H1 (cell line): Measurements from ENCODE around the gene CHAC1. TPM values are rescaled to one million over a fixed set of nuclear protein-coding genes. Genes with fewer than 3 reads are reported as not detected.

Experiments
- CTCF ChIA-PET: fragments of 300-600 bp; sonication (Branson Sonifier 250); formaldehyde crosslinking; loops from one replicate; lab custom pipeline; 2021; ENCODE audit not compliant: partially characterized antibody; lab: Charles Lee
- POLR2A ChIA-PET: fragments of 300-600 bp; sonication (Branson Sonifier 250); formaldehyde crosslinking; loops from one replicate; lab custom pipeline; 2021; ENCODE audit warnings: inconsistent platforms; ENCODE audit not compliant: partially characterized antibody; lab: Charles Lee
- DNase-seq, 2 experiments: peaks; one replicate each; pipeline versions ENCODE4 v3.0.0 to v3.0.0-alpha.2; 2010 to 2022; ENCODE audit warnings: low spot score in 2 of 2, low read depth in 1 of 2, mixed read lengths in 1 of 2
- FAIRE-seq: peaks from 2 replicates; lab custom pipeline; 2011; peaks lifted over from hg19 to GRCh38; lab: Jason Lieb, UNC
- H2AFZ ChIP-seq: 2 replicates; pipeline ENCODE4 v1.8.1; 2012; ENCODE audit warnings: low read length, inconsistent platforms
- H2AK5ac ChIP-seq: 2 replicates; pipeline ENCODE4 v1.6.1; 2013; ENCODE audit warnings: low read depth, low read length
- H2BK120ac ChIP-seq: replicated peaks from 2 replicates; pipeline ENCODE3; 2013; ENCODE audit warnings: low read depth, low read length, inconsistent platforms
- H2BK12ac ChIP-seq: 2 replicates; pipeline ENCODE4 v1.6.1; 2013; ENCODE audit warnings: low read depth, low read length
- H2BK15ac ChIP-seq: 2 replicates; pipeline ENCODE4 v1.6.1; 2013; ENCODE audit warnings: low read length
- H2BK20ac ChIP-seq: 2 replicates; pipeline ENCODE4 v1.6.1; 2013; ENCODE audit warnings: low read length
- H2BK5ac ChIP-seq: 2 replicates; pipeline ENCODE4 v1.6.1; 2013; ENCODE audit warnings: low read depth, low read length
- H3K14ac ChIP-seq: 2 replicates; pipeline ENCODE4 v1.6.1; 2013; ENCODE audit warnings: inconsistent platforms; ENCODE audit not compliant: insufficient read length
- H3K18ac ChIP-seq: 2 replicates; pipeline ENCODE4 v1.6.1; 2013; ENCODE audit warnings: low read length; ENCODE audit errors: extremely low read depth
- H3K23ac ChIP-seq: 2 replicates; pipeline ENCODE4 v1.6.1; 2013; ENCODE audit warnings: inconsistent platforms; ENCODE audit not compliant: insufficient read length
- H3K23me2 ChIP-seq: 2 replicates; pipeline ENCODE4 v1.6.1; 2013; ENCODE audit warnings: low read depth, low read length
- H3K27ac ChIP-seq: 2 replicates; pipeline ENCODE4 v1.6.1; 2011; ENCODE audit warnings: low read depth, low read length, inconsistent platforms
- H3K27me3 ChIP-seq, 4 experiments: replicated peaks in 1 of 4; 1 replicate in 1 of 4; 2 replicates in 3 of 4; pipeline versions ENCODE4 v1.6.1 to v1.8.1; 2011 to 2013; ENCODE audit warnings: low read length in 3 of 4, mild to moderate bottlenecking in 3 of 4, inconsistent platforms in 2 of 4, mixed read lengths in 2 of 4, moderate library complexity in 1 of 4; ENCODE audit not compliant: control insufficient read depth in 3 of 4, insufficient read depth in 3 of 4; ENCODE audit errors: extremely low read depth in 1 of 4
- H3K36me3 ChIP-seq, 4 experiments: 2 replicates each; pipeline versions ENCODE4 v1.6.1 to v1.8.1; 2011 to 2013; ENCODE audit warnings: mild to moderate bottlenecking in 4 of 4, low read length in 3 of 4, moderate library complexity in 2 of 4, control low read depth in 1 of 4, inconsistent platforms in 1 of 4; ENCODE audit not compliant: insufficient read depth in 4 of 4, control insufficient read depth in 2 of 4
- H3K4ac ChIP-seq: replicated peaks from 2 replicates; pipeline ENCODE3; 2013; ENCODE audit warnings: low read length, low read depth, mixed read lengths, inconsistent platforms; ENCODE audit not compliant: insufficient read length
- H3K4me1 ChIP-seq, 4 experiments: replicated peaks in 1 of 4; 1 replicate in 1 of 4; 2 replicates in 3 of 4; pipeline versions ENCODE4 v1.6.1 to v1.8.1; 2011 to 2013; ENCODE audit warnings: low read length in 3 of 4, inconsistent platforms in 2 of 4, mixed read lengths in 1 of 4; ENCODE audit not compliant: insufficient read depth in 4 of 4, control insufficient read depth in 3 of 4
- H3K4me2 ChIP-seq, 2 experiments: 2 replicates each; pipeline versions ENCODE4 v1.6.1 to v1.8.1; 2011 to 2013; ENCODE audit warnings: low read depth in 2 of 2, low read length in 2 of 2, control low read depth in 1 of 2, inconsistent platforms in 1 of 2, mild to moderate bottlenecking in 1 of 2; ENCODE audit not compliant: insufficient read depth in 1 of 2
- H3K4me3 ChIP-seq, 4 experiments: fragments of 200-600, 300-600 bp in 1 of 4; sonication (generic), shearing (Covaris generic), sonication (Bioruptor Twin) in 1 of 4; 2 replicates each; pipeline versions ENCODE4 v1.5.1 to v1.8.1; 2011 to 2016; ENCODE audit warnings: low read length in 4 of 4, low read depth in 3 of 4, control low read depth in 2 of 4, inconsistent platforms in 2 of 4, mild to moderate bottlenecking in 2 of 4, mixed read lengths in 1 of 4, moderate library complexity in 1 of 4; ENCODE audit not compliant: insufficient read depth in 2 of 4; ENCODE audit errors: extremely low read depth in 1 of 4
- H3K56ac ChIP-seq: replicated peaks from 2 replicates; pipeline ENCODE3; 2013; ENCODE audit warnings: low read depth, mild to moderate bottlenecking, mixed read lengths, low read length, inconsistent platforms; ENCODE audit not compliant: insufficient read length
- H3K79me1 ChIP-seq: 2 replicates; pipeline ENCODE4 v1.6.1; 2013; ENCODE audit warnings: low read depth, low read length, control low read depth
- H3K79me2 ChIP-seq, 2 experiments: 2 replicates each; pipeline versions ENCODE4 v1.6.1 to v1.8.1; 2012 to 2013; ENCODE audit warnings: low read length in 2 of 2, mild to moderate bottlenecking in 2 of 2, inconsistent platforms in 1 of 2; ENCODE audit not compliant: insufficient read depth in 2 of 2, control insufficient read depth in 1 of 2
- H3K9ac ChIP-seq, 4 experiments: replicated peaks in 1 of 4; 1 replicate in 1 of 4; 2 replicates in 3 of 4; pipeline versions ENCODE4 v1.6.1 to v1.8.1; 2011 to 2013; ENCODE audit warnings: low read depth in 3 of 4, low read length in 3 of 4, control low read depth in 2 of 4, mild to moderate bottlenecking in 2 of 4, moderate library complexity in 2 of 4, inconsistent platforms in 1 of 4; ENCODE audit errors: extremely low read depth in 1 of 4
- H3K9me3 ChIP-seq, 2 experiments: 2 replicates each; pipeline versions ENCODE4 v1.6.1 to v1.8.1; 2012 to 2013; ENCODE audit warnings: mild to moderate bottlenecking in 2 of 2, moderate library complexity in 2 of 2, control low read depth in 1 of 2, inconsistent platforms in 1 of 2, low read depth in 1 of 2, low read length in 1 of 2, mixed read lengths in 1 of 2; ENCODE audit not compliant: insufficient read depth in 2 of 2
- H4K20me1 ChIP-seq, 2 experiments: replicated peaks in 1 of 2; 2 replicates each; pipeline versions ENCODE3 to v1.8.1; 2011 to 2013; ENCODE audit warnings: inconsistent platforms in 2 of 2, low read length in 2 of 2, mild to moderate bottlenecking in 1 of 2; ENCODE audit not compliant: insufficient read depth in 2 of 2, control insufficient read depth in 1 of 2
- H4K5ac ChIP-seq: 2 replicates; pipeline ENCODE4 v1.6.1; 2013; ENCODE audit warnings: low read length, low read depth, mixed read lengths, inconsistent platforms; ENCODE audit not compliant: insufficient read length
- H4K8ac ChIP-seq: 2 replicates; pipeline ENCODE4 v1.8.0; 2013; ENCODE audit warnings: mild to moderate bottlenecking, moderate library complexity, low read length, inconsistent platforms; ENCODE audit not compliant: insufficient read depth; ENCODE audit errors: extremely low read depth
- H4K91ac ChIP-seq: replicated peaks from 2 replicates; pipeline ENCODE3; 2013; ENCODE audit warnings: low read length, mixed read lengths, inconsistent platforms; ENCODE audit not compliant: insufficient read length
- CTBP2 ChIP-seq: IDR thresholded peaks from 2 replicates; pipeline ENCODE4 v1.7.0; 2011; ENCODE audit warnings: borderline replicate concordance, mild to moderate bottlenecking, moderate library complexity, mixed read lengths, low read length; ENCODE audit not compliant: insufficient read depth, insufficient read length
- POLR2AphosphoS5 ChIP-seq: IDR thresholded peaks from 2 replicates; pipeline ENCODE4 v1.6.1; 2011; ENCODE audit warnings: low read depth, low read length
- WGBS, 2 experiments: shearing (Covaris generic) in 1 of 2; methylation state at CpG; one replicate each; pipeline versions ENCODE4 v1.1.6 to v1.1.7; 2013 to 2015; ENCODE audit warnings: low lambda C conversion rate in 2 of 2, mixed read lengths in 2 of 2, inconsistent platforms in 1 of 2, low coverage in 1 of 2, missing lambda C conversion rate in 1 of 2; ENCODE audit not compliant: insufficient replicate concordance in 2 of 2, insufficient coverage in 1 of 2, insufficient read length in 1 of 2; ENCODE audit errors: extremely low coverage in 1 of 2, missing lambda C conversion rate in 1 of 2; 5-methylcytosine and 5-hydroxymethylcytosine counted together
- polyA plus RNA-seq, 7 experiments: library from polyadenylated mRNA; depleted of rRNA in 3 of 7; stranded (reverse) in 5 of 7; unstranded in 2 of 7; fragments of >200 nt in 5 of 7; fragments of 200-250 nt in 2 of 7; gene quantifications; 1 replicate in 5 of 7; 2 replicates in 1 of 7; 4 replicates in 1 of 7; pipeline versions ENCODE4 v1.2.1 to v1.2.3, GENCODE V29; 2011 to 2013; ENCODE audit warnings: missing spikeins in 2 of 7, mixed read lengths in 2 of 7
- total RNA-seq: library from RNA; stranded (reverse); fragmentation: NEBNext Ultra II Directional; extraction: Animal tissue kit (Norgen Biotek cat#: 25700); gene quantifications from 2 replicates; pipeline ENCODE4 v1.2.1, GENCODE V29; 2021
- TF ChIP-seq, protein P1 (sequence below): IDR thresholded peaks from 2 replicates; pipeline ENCODE4 v1.6.1; 2012; ENCODE audit warnings: low read length, inconsistent platforms

Gene CHAC1
- total and polyA plus RNA-seq, 2 of the 8 experiments (the other 6 are each of a cell fraction or from before 2014, with no cell fraction given) = 34.3 to 159 TPM

- no peak overlapping the region for H3K27ac ChIP-seq
- H3K23me2 ChIP-seq = peaks cover 4% of the 10 kb centered on the region; the same call in 1 of the 2 replicates
- peaks cover 0 to 12% of the 10 kb centered on the region in 2 experiments for H4K20me1 ChIP-seq
- ChIA-PET POLR2A (interaction anchor here (0.8 to 28.7 kb wide), 10 partner anchors 10 to 157 kb away, joined by 3 to 1505 read pairs (median 12); partner anchors contain the start of genes CHAC1 and DLL4), CTCF (interaction anchor here (1.2 to 4.7 kb wide), 4 partner anchors 16 to 63 kb away, joined by 3 to 48 read pairs (median 10); no protein-coding TSS in a partner anchor)
- H3K79me1 ChIP-seq = no peaks in the 10 kb centered on the region; the same call in 1 of the 2 replicates
- H3K23ac ChIP-seq = no peak overlapping the region
- H3K36me3 ChIP-seq = peaks cover 8 to 33% (median 12%) of the 10 kb centered on the region in 4 experiments
- H2BK15ac ChIP-seq = no peak overlapping the region
- H4K91ac ChIP-seq = no peak overlapping the region
- H2AK5ac ChIP-seq = no peak overlapping the region; the same call in 1 of the 2 replicates
- FAIRE-seq = no peak
- no peak for DNase-seq
- TF ChIP-seq CTBP2 (no peak), POLR2AphosphoS5 (0 out of 2 replicates have a peak, but pooled peaks have one; percentile 8)
- TF ChIP-seq, protein P1, sequence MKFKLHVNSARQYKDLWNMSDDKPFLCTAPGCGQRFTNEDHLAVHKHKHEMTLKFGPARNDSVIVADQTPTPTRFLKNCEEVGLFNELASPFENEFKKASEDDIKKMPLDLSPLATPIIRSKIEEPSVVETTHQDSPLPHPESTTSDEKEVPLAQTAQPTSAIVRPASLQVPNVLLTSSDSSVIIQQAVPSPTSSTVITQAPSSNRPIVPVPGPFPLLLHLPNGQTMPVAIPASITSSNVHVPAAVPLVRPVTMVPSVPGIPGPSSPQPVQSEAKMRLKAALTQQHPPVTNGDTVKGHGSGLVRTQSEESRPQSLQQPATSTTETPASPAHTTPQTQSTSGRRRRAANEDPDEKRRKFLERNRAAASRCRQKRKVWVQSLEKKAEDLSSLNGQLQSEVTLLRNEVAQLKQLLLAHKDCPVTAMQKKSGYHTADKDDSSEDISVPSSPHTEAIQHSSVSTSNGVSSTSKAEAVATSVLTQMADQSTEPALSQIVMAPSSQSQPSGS = peak; percentile 45; the same call in 1 of the 2 replicates
- 94% methylated on average over 6 of the region's 6 CpGs; no CpG with 5 or more reads in 1 of the 2 experiments for WGBS, 2 experiments
- no peak overlapping the region for H4K8ac ChIP-seq
- no peaks in the 10 kb centered on the region for H3K9me3 ChIP-seq
- no peak overlapping the region for H2BK12ac ChIP-seq
- no peak overlapping the region for H3K4me2 ChIP-seq
- H2AFZ ChIP-seq = no peak overlapping the region
- no peak overlapping the region for H4K5ac ChIP-seq
- no peak overlapping the region for H3K18ac ChIP-seq
- no peak overlapping the region for H2BK20ac ChIP-seq
- peaks cover 0 to 28% of the 10 kb centered on the region in 2 experiments; a peak in 2 of 4 replicates for H3K79me2 ChIP-seq
- H3K4me1 ChIP-seq = peaks cover 0 to 9% (median 4%) of the 10 kb centered on the region in 4 experiments; a peak in 5 of 7 replicates
- H3K9ac ChIP-seq = no peak overlapping the region
- no peak overlapping the region for H3K14ac ChIP-seq
- H3K4ac ChIP-seq = no peak overlapping the region
- H3K4me3 ChIP-seq = no peak overlapping the region
- H3K27me3 ChIP-seq = no peaks in the 10 kb centered on the region
- no peak overlapping the region for H2BK120ac ChIP-seq
- H3K56ac ChIP-seq = no peak overlapping the region
- peak overlapping the region; percentile 44 for H2BK5ac ChIP-seq
These were observed 4.9 kb downstream of the CHAC1 start for GRCh38 chr15:40958146-40958545.
